ENCODE data around the gene PHC2.

PHC2 gene

DNA sequence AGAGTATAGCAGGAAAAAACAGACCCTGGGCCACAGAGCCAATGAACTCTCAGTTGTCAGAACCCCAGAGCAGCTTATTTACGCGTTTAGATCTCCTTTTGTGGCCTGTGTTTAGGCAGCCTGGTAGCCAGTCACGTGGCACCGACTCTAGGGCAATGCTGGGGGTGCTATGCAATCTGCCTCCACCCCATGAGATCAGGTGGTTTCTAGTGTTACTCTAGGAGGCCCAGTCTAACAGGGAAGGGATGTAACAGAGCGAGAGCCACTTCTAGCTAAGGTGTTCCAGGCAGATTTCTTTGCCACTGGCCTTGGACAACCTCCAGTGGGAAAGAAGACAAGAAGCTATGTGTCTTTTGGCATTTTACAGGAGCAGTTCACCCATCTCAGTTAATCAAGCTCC, 98.0 kb downstream of the PHC2 start:
- peaks cover 49% of the 10 kb centered on the region for H3K36me3 ChIP-seq (replicated peaks)
- no peaks in the 10 kb centered on the region for H3K27me3 ChIP-seq (ENCODE audit: low read depth)
- DNase-seq (ENCODE audit: low spot score in 2 of 2) = no peak
- H3K9me3 ChIP-seq = no peaks in the 10 kb centered on the region
- peaks cover 3% of the 10 kb centered on the region for H3K4me1 ChIP-seq
- in situ Hi-C loops (cut with MboI; ENCODE audit: low sequenced_read_pairs) = no loop called here
- no peak overlapping the region for H3K4me3 ChIP-seq

- H3K27me3 ChIP-seq (ENCODE audit: low read depth) = no peaks in the 10 kb centered on the region
- H3K9me3 ChIP-seq = no peaks in the 10 kb centered on the region
- H3K4me1 ChIP-seq = peaks cover 3% of the 10 kb centered on the region; the same call in 1 of the 2 replicates
- in situ Hi-C loops (cut with MboI; ENCODE audit: low sequenced_read_pairs) = no loop called here
- DNase-seq (ENCODE audit: low spot score in 2 of 2) = no peak
- no peak overlapping the region for H3K4me3 ChIP-seq
- H3K36me3 ChIP-seq (replicated peaks) = peaks cover 53% of the 10 kb centered on the region
Observed at GRCh38 chr1:33332357-33332789, 98.5 kb downstream of the PHC2 start.

- H3K27me3 ChIP-seq (ENCODE audit: low read depth) = no peaks in the 10 kb centered on the region
- no peaks in the 10 kb centered on the region for H3K9me3 ChIP-seq
- no peak overlapping the region for H3K4me3 ChIP-seq
- peaks cover 59% of the 10 kb centered on the region for H3K36me3 ChIP-seq (replicated peaks)
- H3K4me1 ChIP-seq = peaks cover 3% of the 10 kb centered on the region; the same call in 1 of the 2 replicates
- DNase-seq (ENCODE audit: low spot score in 2 of 2) = no peak
- in situ Hi-C loops (cut with MboI; ENCODE audit: low sequenced_read_pairs) = no loop called here
Observed at GRCh38 chr1:33331444-33332356, 99.2 kb downstream of the PHC2 start.

GRCh38 chr1:33330906-33331305, 100.0 kb downstream of the PHC2 start:
- Histone ChIP-seq H3K36me3 (replicated peaks) (peaks cover 67% of the 10 kb centered on the region), H3K27me3 (ENCODE audit: low read depth) (no peaks in the 10 kb centered on the region), H3K9me3 (no peaks in the 10 kb centered on the region), H3K4me1 (no peaks in the 10 kb centered on the region), H3K4me3 (no peak overlapping the region)
- in situ Hi-C loops (cut with MboI; ENCODE audit: low sequenced_read_pairs) = no loop called here
- no peak for DNase-seq (ENCODE audit: low spot score in 2 of 2)

DNA sequence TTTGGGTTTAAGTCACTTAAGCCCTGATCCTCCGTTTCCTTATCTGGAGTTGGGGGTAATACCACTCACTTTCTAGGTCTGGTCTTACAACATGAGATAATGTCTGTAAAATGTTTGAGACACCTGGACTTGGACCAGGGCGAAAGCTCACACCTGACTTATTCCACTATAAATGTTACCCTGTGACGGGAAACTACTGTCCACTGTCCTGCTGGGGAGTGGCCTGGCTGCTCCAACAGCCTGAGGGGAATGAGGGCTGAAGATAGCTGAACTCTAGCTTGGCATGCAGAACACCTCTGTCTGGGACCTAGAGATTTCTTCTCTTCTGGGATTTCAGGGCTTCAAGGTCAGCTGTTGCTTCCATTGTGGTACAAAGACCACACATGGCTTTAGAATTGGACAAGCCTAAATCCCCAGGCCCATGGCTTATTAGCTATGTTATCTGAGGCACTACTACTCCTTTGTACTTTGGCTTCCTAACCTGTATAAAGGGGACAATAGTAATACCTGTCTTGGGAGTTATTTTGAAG, 100.5 kb downstream of the PHC2 start:
- H3K9me3 ChIP-seq = no peaks in the 10 kb centered on the region
- H3K36me3 ChIP-seq (replicated peaks) = peaks cover 72% of the 10 kb centered on the region
- H3K4me3 ChIP-seq = no peak overlapping the region
- in situ Hi-C loops (cut with MboI; ENCODE audit: low sequenced_read_pairs) = no loop called here
- no peak for DNase-seq (ENCODE audit: low spot score in 2 of 2)
- H3K4me1 ChIP-seq = no peaks in the 10 kb centered on the region
- H3K27me3 ChIP-seq (ENCODE audit: low read depth) = no peaks in the 10 kb centered on the region

DNA sequence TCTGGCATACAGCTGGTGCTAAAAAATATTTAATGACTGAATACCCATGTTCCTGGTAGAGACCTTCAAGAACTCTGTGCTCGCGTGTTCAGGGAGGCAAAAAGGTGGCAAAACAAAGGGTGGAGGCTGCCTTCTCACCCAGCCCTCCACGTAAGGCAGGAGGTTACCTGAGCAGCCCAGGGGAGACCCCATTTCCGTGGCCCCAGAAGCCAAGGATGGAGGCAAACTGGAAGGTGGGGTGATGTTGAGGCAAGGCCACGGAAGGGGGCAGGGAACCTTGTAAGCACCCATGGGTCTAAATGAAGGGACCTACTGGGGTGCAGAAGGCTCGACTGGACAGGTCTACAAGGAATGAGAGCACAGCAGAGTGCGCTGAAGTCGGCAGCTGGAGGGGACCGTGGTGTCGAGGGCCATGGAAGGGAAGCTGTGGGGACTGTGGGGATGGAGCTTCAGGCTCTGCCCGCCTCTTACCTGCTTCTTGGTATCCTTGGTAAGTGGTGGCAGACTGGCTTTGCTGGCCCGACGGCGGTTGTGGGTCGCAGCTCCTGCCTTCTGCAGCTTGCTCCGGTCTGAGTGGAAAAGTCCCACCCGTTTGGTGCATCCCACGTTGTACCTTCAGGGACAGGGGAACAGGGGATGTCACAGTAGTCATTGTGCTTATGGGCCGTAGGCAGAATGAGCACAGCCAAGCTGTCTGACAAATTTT, 101.1 kb downstream of the PHC2 start:
- no peak for DNase-seq (ENCODE audit: low spot score in 2 of 2)
- H3K27me3 ChIP-seq (ENCODE audit: low read depth) = no peaks in the 10 kb centered on the region
- no peaks in the 10 kb centered on the region for H3K4me1 ChIP-seq
- H3K36me3 ChIP-seq (replicated peaks) = peaks cover 79% of the 10 kb centered on the region
- in situ Hi-C loops (cut with MboI; ENCODE audit: low sequenced_read_pairs) = no loop called here
- H3K4me3 ChIP-seq = no peak overlapping the region
- H3K9me3 ChIP-seq = no peaks in the 10 kb centered on the region

GRCh38 chr1:33328817-33329216, 102.1 kb downstream of the PHC2 start:
- H3K9me3 ChIP-seq = no peaks in the 10 kb centered on the region
- no peak for DNase-seq (ENCODE audit: low spot score in 2 of 2)
- H3K4me1 ChIP-seq = no peaks in the 10 kb centered on the region
- H3K27me3 ChIP-seq (ENCODE audit: low read depth) = no peaks in the 10 kb centered on the region
- in situ Hi-C loops (cut with MboI; ENCODE audit: low sequenced_read_pairs) = no loop called here
- peaks cover 86% of the 10 kb centered on the region for H3K36me3 ChIP-seq (replicated peaks)
- H3K4me3 ChIP-seq = no peak overlapping the region

DNA sequence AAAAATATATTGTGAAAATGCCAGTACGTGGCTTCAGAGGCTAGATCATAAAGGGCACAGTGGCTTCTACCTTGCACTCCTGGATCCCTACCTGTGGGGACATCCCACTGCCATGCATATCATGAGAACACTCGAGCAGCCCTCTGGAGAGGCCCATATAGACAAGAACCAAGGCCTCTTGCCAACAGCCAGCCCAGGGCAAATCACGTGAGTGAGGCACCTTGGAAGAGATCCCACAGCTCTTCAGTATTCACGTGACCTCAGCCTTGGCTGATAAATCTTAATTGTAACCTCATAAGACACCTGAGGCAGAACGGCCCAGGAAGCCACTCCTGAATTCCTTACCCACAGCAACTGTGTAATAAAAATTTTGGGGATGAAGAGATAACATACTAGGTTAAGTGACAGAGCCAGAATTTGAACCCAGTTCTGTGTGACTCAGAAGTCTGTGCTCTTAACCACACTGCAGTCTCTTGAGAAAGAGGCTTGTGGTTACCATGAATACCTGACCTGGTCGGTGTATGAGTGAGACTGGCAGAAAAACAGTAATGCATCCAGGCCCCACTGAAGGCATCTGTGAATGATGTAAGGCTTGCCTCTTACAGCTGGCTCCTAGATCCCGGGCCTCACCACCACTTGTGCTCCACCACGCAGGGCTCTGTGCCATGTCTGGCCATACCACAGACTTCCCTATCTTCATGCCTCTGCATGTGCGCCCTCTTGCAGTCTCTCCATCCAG, 103.1 kb downstream of the PHC2 start:
- DNase-seq (ENCODE audit: low spot score in 2 of 2) = no peak
- Histone ChIP-seq H3K4me1 (no peaks in the 10 kb centered on the region), H3K4me3 (no peak overlapping the region), H3K27me3 (ENCODE audit: low read depth) (no peaks in the 10 kb centered on the region), H3K36me3 (replicated peaks) (peaks cover 77% of the 10 kb centered on the region), H3K9me3 (no peaks in the 10 kb centered on the region)
- in situ Hi-C loops (cut with MboI; ENCODE audit: low sequenced_read_pairs) = no loop called here

DNA sequence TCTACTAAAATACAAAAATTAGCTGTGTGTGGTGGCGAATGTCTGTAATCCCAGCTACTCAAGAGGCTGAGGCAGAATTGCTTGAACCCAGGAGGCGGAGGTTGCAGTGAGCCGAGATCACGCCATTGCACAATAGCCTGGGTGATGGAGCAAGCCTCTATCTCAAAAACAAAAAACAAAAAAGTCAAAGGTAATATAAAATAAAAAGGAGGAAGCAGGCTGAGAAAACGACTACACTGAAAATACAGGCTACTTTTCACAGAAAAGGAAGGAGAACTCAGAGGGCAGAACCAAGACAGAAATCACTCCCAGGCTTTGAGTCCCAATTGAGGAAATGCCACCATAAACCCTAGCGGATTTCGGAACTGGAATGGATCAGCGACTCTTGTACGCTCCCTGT, 104.1 kb downstream of the PHC2 start:
- DNase-seq (ENCODE audit: low spot score in 2 of 2) = no peak
- Histone ChIP-seq H3K36me3 (replicated peaks) (peaks cover 74% of the 10 kb centered on the region), H3K27me3 (ENCODE audit: low read depth) (no peaks in the 10 kb centered on the region), H3K4me3 (no peak overlapping the region), H3K9me3 (no peaks in the 10 kb centered on the region), H3K4me1 (no peaks in the 10 kb centered on the region)
- in situ Hi-C loops (cut with MboI; ENCODE audit: low sequenced_read_pairs) = no loop called here

GRCh38 chr1:33324677-33325575, 106.0 kb downstream of the PHC2 start:
- Histone ChIP-seq H3K9me3 (no peaks in the 10 kb centered on the region), H3K27me3 (ENCODE audit: low read depth) (no peaks in the 10 kb centered on the region), H3K4me3 (no peak overlapping the region), H3K4me1 (no peaks in the 10 kb centered on the region), H3K36me3 (replicated peaks) (peaks cover 55% of the 10 kb centered on the region)
- in situ Hi-C loops (cut with MboI; ENCODE audit: low sequenced_read_pairs) = no loop called here
- DNase-seq (ENCODE audit: low spot score in 2 of 2) = no peak

DNA sequence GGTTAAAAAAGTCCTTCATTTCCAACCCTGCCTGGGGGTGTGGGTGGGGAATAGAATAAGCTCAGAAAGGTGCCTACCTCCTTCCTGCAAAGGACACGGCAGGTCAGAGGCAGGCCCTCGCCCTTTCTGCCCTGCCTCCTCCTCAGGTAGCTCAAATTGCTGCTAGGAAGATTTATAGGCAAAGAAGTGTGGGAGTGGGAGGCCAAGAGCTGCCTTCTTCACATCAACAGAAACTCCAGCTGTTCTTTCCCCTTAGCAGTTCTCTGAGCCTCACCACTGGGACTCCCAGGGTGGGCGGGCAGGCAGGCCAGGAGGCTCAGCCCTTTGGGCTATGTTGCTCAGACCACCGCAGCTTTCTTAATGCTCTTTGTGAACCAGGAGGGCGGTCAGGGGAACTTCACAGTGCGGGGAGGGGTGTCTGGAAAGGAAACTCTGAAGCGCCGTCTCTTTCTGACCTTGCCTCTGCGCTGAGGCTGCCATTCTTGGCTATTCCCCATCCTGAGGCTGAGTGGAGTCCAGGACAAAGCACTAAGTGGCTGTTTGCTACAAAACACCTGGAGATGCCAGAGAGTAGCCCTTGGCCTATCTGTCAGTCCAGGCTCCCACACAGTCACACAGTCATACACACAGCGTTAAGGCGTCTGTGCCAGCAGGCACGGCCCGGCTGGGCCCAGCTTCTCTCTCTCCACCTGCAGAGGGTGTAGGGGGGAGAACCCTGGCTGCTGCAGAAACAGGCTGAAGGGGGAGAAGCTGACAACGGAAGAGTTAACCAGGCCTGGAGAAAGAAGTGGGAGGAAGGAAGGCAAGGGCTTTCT, 107.0 kb downstream of the PHC2 start:
- in situ Hi-C loops (cut with MboI; ENCODE audit: low sequenced_read_pairs) = no loop called here
- no peaks in the 10 kb centered on the region for H3K4me1 ChIP-seq
- H3K27me3 ChIP-seq (ENCODE audit: low read depth) = no peaks in the 10 kb centered on the region
- no peaks in the 10 kb centered on the region for H3K9me3 ChIP-seq
- no peak overlapping the region for H3K4me3 ChIP-seq
- peaks cover 45% of the 10 kb centered on the region for H3K36me3 ChIP-seq (replicated peaks)
- no peak for DNase-seq (ENCODE audit: low spot score in 2 of 2)

DNA sequence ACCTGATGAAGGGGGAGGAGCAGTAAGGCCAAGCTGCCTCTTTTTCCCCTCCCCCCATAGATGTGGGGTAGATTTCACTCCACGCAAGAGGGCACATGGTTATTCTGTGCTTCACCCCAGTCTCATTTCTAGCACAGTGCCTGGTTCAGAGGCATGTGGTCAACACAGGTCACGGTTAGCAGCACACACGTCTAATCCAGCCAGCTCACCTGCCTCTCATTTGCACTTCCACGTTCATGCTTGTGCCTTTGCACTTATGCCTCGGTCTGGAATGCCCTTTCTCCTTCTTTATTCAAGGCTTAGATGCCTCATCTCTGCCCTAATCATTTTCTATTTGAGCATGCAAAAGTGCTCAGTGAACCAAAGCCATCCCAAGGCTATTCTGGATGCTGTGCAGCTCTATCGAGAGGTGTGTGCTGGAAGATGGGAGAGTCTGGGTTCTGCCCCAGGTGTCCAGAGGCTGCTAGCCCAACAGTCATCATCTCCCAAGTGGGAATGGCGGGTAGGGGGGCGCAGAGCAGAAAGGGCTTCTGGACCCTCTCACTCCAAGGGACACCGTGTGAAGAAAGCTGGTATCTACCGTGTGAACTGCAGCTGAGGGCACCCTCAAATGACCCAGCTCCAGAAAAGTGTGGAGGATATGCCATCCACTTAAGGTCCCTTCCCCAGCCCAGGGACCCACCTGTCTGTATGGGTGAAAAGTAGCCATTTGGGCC, 107.9 kb downstream of the PHC2 start:
- in situ Hi-C loops (cut with MboI; ENCODE audit: low sequenced_read_pairs) = no loop called here

More for the DNA sequence above, 107.9 kb downstream of the PHC2 start:
- H3K4me1 ChIP-seq = no peaks in the 10 kb centered on the region
- H3K27me3 ChIP-seq (ENCODE audit: low read depth) = peaks cover 6% of the 10 kb centered on the region
- no peak for DNase-seq (ENCODE audit: low spot score in 2 of 2)
- peaks cover 38% of the 10 kb centered on the region for H3K36me3 ChIP-seq (replicated peaks)
- no peaks in the 10 kb centered on the region for H3K9me3 ChIP-seq
- H3K4me3 ChIP-seq = no peak overlapping the region

All from HAP-1 (cell line).